H1 (cell line): ENCODE results near the gene ZNF512B. TPM values are rescaled to one million over a fixed set of nuclear protein-coding genes. Genes with fewer than 3 reads are reported as not detected.

Source experiments
- CTCF ChIA-PET: fragments of 300-600 bp; sonication (Branson Sonifier 250); formaldehyde crosslinking; loops from one replicate; lab custom pipeline; 2021; ENCODE audit not compliant: partially characterized antibody; lab: Charles Lee
- POLR2A ChIA-PET: fragments of 300-600 bp; sonication (Branson Sonifier 250); formaldehyde crosslinking; loops from one replicate; lab custom pipeline; 2021; ENCODE audit warnings: inconsistent platforms; ENCODE audit not compliant: partially characterized antibody; lab: Charles Lee
- DNase-seq, 2 experiments: peaks; one replicate each; pipeline versions ENCODE4 v3.0.0 to v3.0.0-alpha.2; 2010 to 2022; ENCODE audit warnings: low spot score in 2 of 2, low read depth in 1 of 2, mixed read lengths in 1 of 2
- FAIRE-seq: peaks from 2 replicates; lab custom pipeline; 2011; peaks lifted over from hg19 to GRCh38; lab: Jason Lieb, UNC
- H2AFZ ChIP-seq: 2 replicates; pipeline ENCODE4 v1.8.1; 2012; ENCODE audit warnings: low read length, inconsistent platforms
- H2AK5ac ChIP-seq: 2 replicates; pipeline ENCODE4 v1.6.1; 2013; ENCODE audit warnings: low read depth, low read length
- H2BK120ac ChIP-seq: replicated peaks from 2 replicates; pipeline ENCODE3; 2013; ENCODE audit warnings: low read depth, low read length, inconsistent platforms
- H2BK12ac ChIP-seq: 2 replicates; pipeline ENCODE4 v1.6.1; 2013; ENCODE audit warnings: low read depth, low read length
- H2BK15ac ChIP-seq: 2 replicates; pipeline ENCODE4 v1.6.1; 2013; ENCODE audit warnings: low read length
- H2BK20ac ChIP-seq: 2 replicates; pipeline ENCODE4 v1.6.1; 2013; ENCODE audit warnings: low read length
- H2BK5ac ChIP-seq: 2 replicates; pipeline ENCODE4 v1.6.1; 2013; ENCODE audit warnings: low read depth, low read length
- H3K14ac ChIP-seq: 2 replicates; pipeline ENCODE4 v1.6.1; 2013; ENCODE audit warnings: inconsistent platforms; ENCODE audit not compliant: insufficient read length
- H3K18ac ChIP-seq: 2 replicates; pipeline ENCODE4 v1.6.1; 2013; ENCODE audit warnings: low read length; ENCODE audit errors: extremely low read depth
- H3K23ac ChIP-seq: 2 replicates; pipeline ENCODE4 v1.6.1; 2013; ENCODE audit warnings: inconsistent platforms; ENCODE audit not compliant: insufficient read length
- H3K23me2 ChIP-seq: 2 replicates; pipeline ENCODE4 v1.6.1; 2013; ENCODE audit warnings: low read depth, low read length
- H3K27ac ChIP-seq: 2 replicates; pipeline ENCODE4 v1.6.1; 2011; ENCODE audit warnings: low read depth, low read length, inconsistent platforms
- H3K27me3 ChIP-seq, 4 experiments: replicated peaks in 1 of 4; 1 replicate in 1 of 4; 2 replicates in 3 of 4; pipeline versions ENCODE4 v1.6.1 to v1.8.1; 2011 to 2013; ENCODE audit warnings: low read length in 3 of 4, mild to moderate bottlenecking in 3 of 4, inconsistent platforms in 2 of 4, mixed read lengths in 2 of 4, moderate library complexity in 1 of 4; ENCODE audit not compliant: control insufficient read depth in 3 of 4, insufficient read depth in 3 of 4; ENCODE audit errors: extremely low read depth in 1 of 4
- H3K36me3 ChIP-seq, 4 experiments: 2 replicates each; pipeline versions ENCODE4 v1.6.1 to v1.8.1; 2011 to 2013; ENCODE audit warnings: mild to moderate bottlenecking in 4 of 4, low read length in 3 of 4, moderate library complexity in 2 of 4, control low read depth in 1 of 4, inconsistent platforms in 1 of 4; ENCODE audit not compliant: insufficient read depth in 4 of 4, control insufficient read depth in 2 of 4
- H3K4ac ChIP-seq: replicated peaks from 2 replicates; pipeline ENCODE3; 2013; ENCODE audit warnings: low read length, low read depth, mixed read lengths, inconsistent platforms; ENCODE audit not compliant: insufficient read length
- H3K4me1 ChIP-seq, 4 experiments: replicated peaks in 1 of 4; 1 replicate in 1 of 4; 2 replicates in 3 of 4; pipeline versions ENCODE4 v1.6.1 to v1.8.1; 2011 to 2013; ENCODE audit warnings: low read length in 3 of 4, inconsistent platforms in 2 of 4, mixed read lengths in 1 of 4; ENCODE audit not compliant: insufficient read depth in 4 of 4, control insufficient read depth in 3 of 4
- H3K4me2 ChIP-seq, 2 experiments: 2 replicates each; pipeline versions ENCODE4 v1.6.1 to v1.8.1; 2011 to 2013; ENCODE audit warnings: low read depth in 2 of 2, low read length in 2 of 2, control low read depth in 1 of 2, inconsistent platforms in 1 of 2, mild to moderate bottlenecking in 1 of 2; ENCODE audit not compliant: insufficient read depth in 1 of 2
- H3K4me3 ChIP-seq, 4 experiments: fragments of 200-600, 300-600 bp in 1 of 4; sonication (generic), shearing (Covaris generic), sonication (Bioruptor Twin) in 1 of 4; 2 replicates each; pipeline versions ENCODE4 v1.5.1 to v1.8.1; 2011 to 2016; ENCODE audit warnings: low read length in 4 of 4, low read depth in 3 of 4, control low read depth in 2 of 4, inconsistent platforms in 2 of 4, mild to moderate bottlenecking in 2 of 4, mixed read lengths in 1 of 4, moderate library complexity in 1 of 4; ENCODE audit not compliant: insufficient read depth in 2 of 4; ENCODE audit errors: extremely low read depth in 1 of 4
- H3K56ac ChIP-seq: replicated peaks from 2 replicates; pipeline ENCODE3; 2013; ENCODE audit warnings: low read depth, mild to moderate bottlenecking, mixed read lengths, low read length, inconsistent platforms; ENCODE audit not compliant: insufficient read length
- H3K79me1 ChIP-seq: 2 replicates; pipeline ENCODE4 v1.6.1; 2013; ENCODE audit warnings: low read depth, low read length, control low read depth
- H3K79me2 ChIP-seq, 2 experiments: 2 replicates each; pipeline versions ENCODE4 v1.6.1 to v1.8.1; 2012 to 2013; ENCODE audit warnings: low read length in 2 of 2, mild to moderate bottlenecking in 2 of 2, inconsistent platforms in 1 of 2; ENCODE audit not compliant: insufficient read depth in 2 of 2, control insufficient read depth in 1 of 2
- H3K9ac ChIP-seq, 4 experiments: replicated peaks in 1 of 4; 1 replicate in 1 of 4; 2 replicates in 3 of 4; pipeline versions ENCODE4 v1.6.1 to v1.8.1; 2011 to 2013; ENCODE audit warnings: low read depth in 3 of 4, low read length in 3 of 4, control low read depth in 2 of 4, mild to moderate bottlenecking in 2 of 4, moderate library complexity in 2 of 4, inconsistent platforms in 1 of 4; ENCODE audit errors: extremely low read depth in 1 of 4
- H3K9me3 ChIP-seq, 2 experiments: 2 replicates each; pipeline versions ENCODE4 v1.6.1 to v1.8.1; 2012 to 2013; ENCODE audit warnings: mild to moderate bottlenecking in 2 of 2, moderate library complexity in 2 of 2, control low read depth in 1 of 2, inconsistent platforms in 1 of 2, low read depth in 1 of 2, low read length in 1 of 2, mixed read lengths in 1 of 2; ENCODE audit not compliant: insufficient read depth in 2 of 2
- H4K20me1 ChIP-seq, 2 experiments: replicated peaks in 1 of 2; 2 replicates each; pipeline versions ENCODE3 to v1.8.1; 2011 to 2013; ENCODE audit warnings: inconsistent platforms in 2 of 2, low read length in 2 of 2, mild to moderate bottlenecking in 1 of 2; ENCODE audit not compliant: insufficient read depth in 2 of 2, control insufficient read depth in 1 of 2
- H4K5ac ChIP-seq: 2 replicates; pipeline ENCODE4 v1.6.1; 2013; ENCODE audit warnings: low read length, low read depth, mixed read lengths, inconsistent platforms; ENCODE audit not compliant: insufficient read length
- H4K8ac ChIP-seq: 2 replicates; pipeline ENCODE4 v1.8.0; 2013; ENCODE audit warnings: mild to moderate bottlenecking, moderate library complexity, low read length, inconsistent platforms; ENCODE audit not compliant: insufficient read depth; ENCODE audit errors: extremely low read depth
- H4K91ac ChIP-seq: replicated peaks from 2 replicates; pipeline ENCODE3; 2013; ENCODE audit warnings: low read length, mixed read lengths, inconsistent platforms; ENCODE audit not compliant: insufficient read length
- ATF3 ChIP-seq: IDR thresholded peaks from 2 replicates; pipeline ENCODE4 v1.6.1; 2011; ENCODE audit warnings: low read depth, mild to moderate bottlenecking, low read length; ENCODE audit not compliant: insufficient read depth
- CBX5 ChIP-seq: fragments of 300-800, 300-1000 bp; sonication (generic); IDR thresholded peaks from 2 replicates; pipeline ENCODE4 v1.7.1; 2016; ENCODE audit warnings: antibody characterized with exemption, low read length, low read depth
- CTCF ChIP-seq, 3 experiments: IDR thresholded peaks; 1 replicate in 2 of 3; 2 replicates in 1 of 3; pipeline versions ENCODE4 v1.5.1 to v1.6.1; 2011; ENCODE audit warnings: low read length in 3 of 3, mild to moderate bottlenecking in 3 of 3, inconsistent platforms in 2 of 3, low read depth in 1 of 3, moderate library complexity in 1 of 3; ENCODE audit not compliant: insufficient read depth in 1 of 3; ENCODE audit errors: control extremely low read depth in 1 of 3
- KDM4A ChIP-seq: IDR thresholded peaks from one replicate; pipeline ENCODE4 v1.7.1; 2012; ENCODE audit warnings: low read depth, mild to moderate bottlenecking, moderate library complexity, low read length, inconsistent platforms; ENCODE audit not compliant: severe bottlenecking
- KDM5A ChIP-seq: fragments of 200-600 bp; IDR thresholded peaks from 2 replicates; pipeline ENCODE4 v1.7.1; 2012; ENCODE audit warnings: mild to moderate bottlenecking, low read length, inconsistent platforms, mixed read lengths
- NRF1 ChIP-seq: IDR thresholded peaks from 2 replicates; pipeline ENCODE4 v1.6.1; 2011; ENCODE audit warnings: mild to moderate bottlenecking, low read depth, low read length, improper control_type of control experiment
- POU5F1 ChIP-seq: IDR thresholded peaks from 2 replicates; pipeline ENCODE4 v1.6.1; 2011; ENCODE audit warnings: low read depth, mild to moderate bottlenecking, low read length, moderate library complexity
- SAP30 ChIP-seq: fragments of 300-600 bp; sonication (generic); IDR thresholded peaks from 2 replicates; pipeline ENCODE4 v1.7.1; 2012; ENCODE audit warnings: low read length, moderate library complexity, mild to moderate bottlenecking, inconsistent platforms; ENCODE audit not compliant: insufficient read depth, insufficient replicate concordance
- TAF7 ChIP-seq: optimal IDR thresholded peaks from 2 replicates; pipeline ENCODE3; 2011; ENCODE audit warnings: low read depth, mild to moderate bottlenecking, inconsistent platforms, low read length, moderate library complexity, borderline replicate concordance
- WGBS, 2 experiments: shearing (Covaris generic) in 1 of 2; methylation state at CpG; one replicate each; pipeline versions ENCODE4 v1.1.6 to v1.1.7; 2013 to 2015; ENCODE audit warnings: low lambda C conversion rate in 2 of 2, mixed read lengths in 2 of 2, inconsistent platforms in 1 of 2, low coverage in 1 of 2, missing lambda C conversion rate in 1 of 2; ENCODE audit not compliant: insufficient replicate concordance in 2 of 2, insufficient coverage in 1 of 2, insufficient read length in 1 of 2; ENCODE audit errors: extremely low coverage in 1 of 2, missing lambda C conversion rate in 1 of 2; 5-methylcytosine and 5-hydroxymethylcytosine counted together
- polyA plus RNA-seq, 7 experiments: library from polyadenylated mRNA; depleted of rRNA in 3 of 7; stranded (reverse) in 5 of 7; unstranded in 2 of 7; fragments of >200 nt in 5 of 7; fragments of 200-250 nt in 2 of 7; gene quantifications; 1 replicate in 5 of 7; 2 replicates in 1 of 7; 4 replicates in 1 of 7; pipeline versions ENCODE4 v1.2.1 to v1.2.3, GENCODE V29; 2011 to 2013; ENCODE audit warnings: missing spikeins in 2 of 7, mixed read lengths in 2 of 7
- total RNA-seq: library from RNA; stranded (reverse); fragmentation: NEBNext Ultra II Directional; extraction: Animal tissue kit (Norgen Biotek cat#: 25700); gene quantifications from 2 replicates; pipeline ENCODE4 v1.2.1, GENCODE V29; 2021

The ZNF512B gene
- total and polyA plus RNA-seq, 2 of the 8 experiments (the other 6 are each of a cell fraction or from before 2014, with no cell fraction given), result 7.3 to 26.6 TPM

- 94% methylated on average over 14 of the region's 14 CpGs; no CpG with 5 or more reads in 1 of the 2 experiments for WGBS, 2 experiments
- Histone ChIP-seq H2BK12ac (no peak overlapping the region), H2AFZ (no peak overlapping the region), H3K23me2 (peaks cover 8% of the 10 kb centered on the region; the same call in 1 of the 2 replicates), H3K27me3 (no peaks in the 10 kb centered on the region), H3K79me2 (peaks cover 17 to 71% of the 10 kb centered on the region in 2 experiments; a peak in 3 of 4 replicates), H3K79me1 (peaks cover 34% of the 10 kb centered on the region), H4K20me1 (peaks cover 30 to 45% of the 10 kb centered on the region in 2 experiments), H4K91ac (no peak overlapping the region), H2BK20ac (no peak overlapping the region), H3K14ac (no peak overlapping the region), H2BK15ac (no peak overlapping the region), H3K4me3 (no peak overlapping the region), H3K4me2 (no peak overlapping the region), H2BK5ac (no peak overlapping the region), H3K23ac (no peak overlapping the region), H4K8ac (no peak overlapping the region; the same call in 1 of the 2 replicates), H3K4ac (no peak overlapping the region), H3K56ac (no peak overlapping the region), H4K5ac (no peak overlapping the region), H3K9me3 (no peaks in the 10 kb centered on the region), H3K18ac (no peak overlapping the region), H3K4me1 (peaks cover 0 to 17% (median 16%) of the 10 kb centered on the region in 4 experiments; a peak in 6 of 7 replicates), H3K36me3 (peaks cover 0 to 2% (median 0%) of the 10 kb centered on the region in 4 experiments; a peak in 1 of 8 replicates), H3K27ac (no peak overlapping the region), H2BK120ac (no peak overlapping the region), H2AK5ac (no peak overlapping the region), H3K9ac (no peak overlapping the region)
- TF ChIP-seq KDM5A (no peak), POU5F1 (no peak), NRF1 (no peak), SAP30 (no peak), KDM4A (no peak), CBX5 (no peak), ATF3 (no peak), CTCF (IDR thresholded peaks at IDR 0.05; ENCODE audit: control extremely low read depth in 1 of 3, insufficient read depth in 1 of 3, low read depth in 1 of 3, low read length in 3 of 3) (no peak), TAF7 (no peak)
- POLR2A ChIA-PET, result interaction anchor here (1.0 to 2.9 kb wide), 5 partner anchors 10 to 88 kb away, joined by 3 to 15 read pairs (median 9); partner anchors contain the start of gene TPD52L2
- DNase-seq, result no peak
- CTCF ChIA-PET, result interaction anchor here (1.3 to 2.6 kb wide), 6 partner anchors 11 to 237 kb away, joined by 3 to 13 read pairs (median 7); partner anchors contain the start of gene PRPF6
- no peak for FAIRE-seq
These were observed 17.0 kb downstream of the ZNF512B start for GRCh38 chr20:63952769-63953168.
